Renal pelvis (tissue), 4 donors: Measurements from ENCODE around the gene MED17. TPM values are rescaled to one million over a fixed set of nuclear protein-coding genes. Genes with fewer than 3 reads are reported as not detected.
"Not testable (repeated sequence)": the region's sequence is repeated elsewhere in the genome, so short reads cannot be mapped to it uniquely, and the experiment has no call there.

Experiments used
- DNase-seq: peaks from one replicate; pipeline ENCODE4 v3.0.0-alpha.2; 2013
- polyA plus RNA-seq, 3 donors: library from polyadenylated mRNA; unstranded; fragments of 120-200 nt; gene quantifications; one replicate each; pipeline ENCODE4 v1.2.1, GENCODE V29; 2013; ENCODE audit not compliant: insufficient read length in 3 of 3

Gene MED17
- polyA plus RNA-seq, 3 donors = 37.8 to 46.4 (median 44.6) TPM

DNA sequence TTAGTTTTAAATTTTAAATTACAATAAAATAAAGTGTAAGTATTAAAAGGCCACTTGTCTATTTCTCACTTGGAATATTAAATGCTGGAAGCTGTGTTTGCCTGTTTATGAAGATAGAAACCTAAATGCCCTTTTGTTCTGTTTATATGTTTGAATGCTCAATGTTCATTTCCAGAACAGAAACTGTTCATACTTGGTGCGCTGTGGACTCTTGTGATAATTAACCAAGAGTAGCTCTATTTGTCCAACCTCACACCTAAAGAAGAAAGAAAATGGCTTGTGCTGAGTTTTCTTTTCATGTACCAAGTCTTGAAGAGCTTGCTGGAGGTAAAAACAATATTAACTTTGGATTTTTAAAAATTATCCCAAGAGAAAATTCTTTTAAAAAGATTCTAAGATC, 37.0 kb upstream of the MED17 start:
- DNase-seq = no peak

DNA sequence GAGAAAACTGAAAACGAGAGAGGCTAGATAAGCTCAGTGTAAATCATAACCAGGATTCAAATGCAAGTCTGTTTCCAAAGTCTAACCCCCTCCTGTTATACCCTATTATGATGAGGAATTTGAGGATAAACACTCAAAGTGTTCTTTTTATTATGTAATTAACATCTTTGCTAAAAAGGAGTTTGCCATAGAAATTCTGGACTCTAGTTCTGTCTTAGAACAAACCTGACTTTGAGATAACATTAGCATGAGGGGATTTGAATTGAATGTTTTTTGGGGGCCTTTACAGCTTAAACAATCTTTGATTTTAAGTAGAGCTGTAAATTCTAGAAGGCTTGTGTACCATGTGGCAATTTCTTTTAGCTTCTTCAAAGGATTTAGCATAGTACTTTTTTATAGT, 33.1 kb upstream of the MED17 start:
- no peak for DNase-seq

DNA sequence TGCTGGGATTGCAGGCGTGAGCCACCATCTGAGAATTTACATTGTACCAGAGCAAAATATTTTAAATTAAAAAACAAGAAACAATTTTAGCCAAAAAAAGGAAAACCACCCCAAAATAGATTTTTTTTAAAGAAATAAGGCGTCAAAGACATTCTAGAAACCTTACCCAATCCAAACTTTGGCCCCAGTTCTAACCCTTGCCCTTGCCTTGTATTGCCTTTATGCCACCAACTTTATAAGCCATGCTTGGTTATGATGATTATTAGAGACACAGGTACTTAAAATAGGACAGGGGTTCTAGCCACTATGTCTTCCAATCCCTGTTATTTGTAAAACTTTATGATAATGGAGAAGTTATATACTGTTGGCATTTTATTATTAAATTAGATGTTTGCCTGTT, 30.8 kb upstream of the MED17 start:
- no peak for DNase-seq

DNA sequence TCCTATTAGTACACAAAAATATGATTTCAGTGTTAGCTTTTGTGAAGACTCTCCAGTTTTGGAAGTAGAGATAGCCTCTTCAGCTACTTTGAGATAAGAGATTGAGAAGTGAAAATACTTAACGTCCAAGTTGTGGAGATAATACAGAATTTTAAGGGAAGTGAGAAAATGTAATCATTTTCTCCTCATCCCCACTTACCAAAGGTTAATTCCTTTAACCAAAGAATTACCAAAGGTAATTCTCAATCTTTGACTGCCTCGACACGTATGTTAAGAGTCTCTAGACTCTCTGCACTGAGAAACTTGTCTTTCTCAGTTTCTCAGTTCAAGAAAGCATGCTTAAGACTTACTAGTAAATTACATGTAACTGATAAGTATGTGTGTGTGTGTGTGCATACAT, 27.3 kb upstream of the MED17 start:
- DNase-seq = no peak

DNA sequence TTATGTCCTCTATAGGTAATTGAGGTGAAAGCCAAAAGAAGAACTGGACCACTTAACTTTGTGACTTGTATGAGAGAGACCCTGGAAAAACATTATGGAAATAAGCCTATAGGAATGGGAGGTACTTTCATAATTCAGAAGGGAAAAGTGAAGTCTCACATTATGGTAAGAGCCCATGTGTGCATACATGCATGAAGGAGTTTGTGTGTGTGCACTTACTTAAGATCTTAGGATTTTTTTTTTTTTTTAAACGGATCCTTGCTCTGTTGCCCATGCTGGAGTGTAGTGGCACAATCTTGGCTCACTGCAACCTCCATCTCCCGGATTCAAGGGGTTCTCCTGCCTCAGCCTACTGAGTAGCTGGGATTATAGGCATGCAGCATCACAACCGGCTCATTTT, 26.8 kb upstream of the MED17 start:
- no peak for DNase-seq

DNA sequence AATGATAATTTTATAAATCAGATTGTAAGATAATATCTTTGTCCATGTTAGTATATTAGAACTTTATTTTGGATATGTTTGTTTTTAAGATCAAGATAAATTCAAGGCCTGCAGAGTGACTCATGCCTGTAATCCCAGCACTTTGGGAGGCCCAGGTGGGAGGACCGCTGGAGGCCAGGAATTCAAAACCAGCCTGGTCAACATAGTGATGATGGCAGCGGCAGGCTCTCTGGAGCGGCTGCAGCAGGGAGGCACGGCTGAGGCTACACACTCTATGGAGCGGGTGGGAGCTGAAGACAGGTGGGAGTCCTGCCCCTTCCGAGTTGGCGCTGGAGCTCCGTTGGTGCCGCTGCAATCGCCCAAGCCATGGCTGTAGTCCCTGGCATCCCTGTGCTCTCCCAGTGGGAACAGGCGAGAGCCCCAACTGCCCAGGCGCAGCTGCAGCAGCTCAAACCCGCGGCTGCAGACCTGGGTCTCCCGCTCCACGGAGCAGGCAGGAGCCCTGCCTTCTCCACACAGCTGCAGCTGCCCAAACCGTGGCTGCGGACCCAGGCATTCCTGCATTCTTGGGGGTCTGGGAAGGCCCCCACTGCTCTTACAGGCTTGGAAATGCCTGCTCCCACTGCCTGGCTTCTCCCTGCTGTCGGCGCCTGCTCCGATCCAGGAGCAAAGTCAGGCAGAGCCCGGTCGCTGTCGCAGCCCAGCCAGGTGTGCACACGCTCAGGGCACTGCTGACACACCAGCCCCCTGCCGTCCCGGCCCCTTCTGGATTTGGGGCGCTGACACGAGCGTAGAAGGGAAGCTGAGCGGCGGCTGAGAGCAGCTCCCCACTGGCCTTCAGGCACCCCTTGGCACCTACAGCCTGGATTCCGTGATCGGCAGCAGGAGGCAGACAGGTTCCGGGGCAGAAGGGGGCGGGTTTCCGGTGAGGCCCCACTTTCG, 25.9 kb upstream of the MED17 start:
- no peak for DNase-seq

DNA sequence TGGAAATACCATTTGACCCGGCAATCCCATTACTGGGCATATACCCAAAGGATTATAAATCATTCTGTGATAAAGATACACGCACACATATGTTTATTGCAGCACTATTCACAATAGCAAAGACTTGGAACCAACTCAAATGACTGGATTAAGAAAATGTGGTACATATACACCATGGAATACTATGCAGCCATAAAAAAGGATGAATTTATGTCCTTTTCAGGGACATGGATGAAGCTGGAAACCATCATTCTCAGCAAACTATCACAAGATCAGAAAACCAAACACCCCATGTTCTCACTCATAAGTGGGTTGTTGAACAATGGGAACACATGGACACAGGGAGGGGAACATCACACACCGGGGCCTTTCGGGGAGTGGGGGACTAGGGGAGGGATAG, 25.0 kb upstream of the MED17 start:
- DNase-seq = not testable (repeated sequence)

DNA sequence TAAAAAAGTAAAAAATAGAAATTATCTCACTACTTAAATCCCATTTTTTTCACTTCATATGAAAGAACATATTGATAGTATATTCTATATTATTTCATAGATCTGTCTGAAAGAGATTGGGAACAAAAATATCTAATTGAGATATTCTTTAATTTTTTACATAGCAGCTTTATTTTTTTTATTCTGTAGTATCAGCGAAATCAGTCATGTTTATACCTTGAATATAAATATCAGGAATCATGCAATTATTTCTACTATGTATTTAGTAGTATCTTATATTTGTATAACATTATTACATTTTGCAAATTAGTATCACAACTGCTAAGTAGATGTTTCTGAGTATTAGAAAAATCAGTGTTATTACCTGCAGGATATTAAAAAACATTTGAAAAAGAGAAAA, 22.2 kb upstream of the MED17 start:
- no peak for DNase-seq

DNA sequence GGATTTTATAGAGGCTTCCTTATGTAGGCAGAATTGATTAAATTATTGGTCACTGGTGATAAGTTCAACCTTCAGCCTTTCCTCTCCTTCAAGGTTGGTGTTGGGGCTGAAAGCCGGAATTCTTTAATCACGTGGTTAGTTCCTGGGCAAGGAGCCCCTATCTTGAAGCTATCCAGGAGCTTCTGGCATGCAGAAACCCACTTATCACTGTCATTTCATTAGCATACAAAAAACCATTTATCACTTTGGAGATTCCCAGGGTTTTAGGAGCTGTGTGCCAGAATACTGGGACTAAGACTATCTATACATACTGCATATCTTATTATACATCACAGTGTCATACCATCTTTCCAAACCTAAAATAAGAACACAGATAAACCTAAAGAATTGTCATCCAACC, 18.5 kb upstream of the MED17 start:
- no peak for DNase-seq

DNA sequence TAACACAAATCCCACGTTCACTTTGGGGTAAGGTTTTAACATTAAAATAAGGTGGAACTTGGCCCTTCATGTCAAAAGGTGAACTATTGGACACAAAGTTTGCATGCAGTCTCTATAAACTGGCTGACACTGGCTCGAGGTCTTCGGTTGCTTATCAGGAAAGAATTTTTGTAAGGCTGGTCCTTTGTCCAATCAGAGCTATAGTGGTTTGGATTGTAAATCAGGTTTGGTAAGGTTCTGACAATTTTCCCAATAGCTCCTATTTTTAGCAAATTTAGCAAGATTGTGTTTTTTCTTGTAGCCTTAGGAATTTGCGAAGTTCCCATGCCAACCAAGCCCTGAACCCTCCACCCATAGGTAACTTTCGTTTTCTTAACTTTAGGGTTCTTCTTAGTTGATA, 17.6 kb upstream of the MED17 start:
- no peak for DNase-seq

DNA sequence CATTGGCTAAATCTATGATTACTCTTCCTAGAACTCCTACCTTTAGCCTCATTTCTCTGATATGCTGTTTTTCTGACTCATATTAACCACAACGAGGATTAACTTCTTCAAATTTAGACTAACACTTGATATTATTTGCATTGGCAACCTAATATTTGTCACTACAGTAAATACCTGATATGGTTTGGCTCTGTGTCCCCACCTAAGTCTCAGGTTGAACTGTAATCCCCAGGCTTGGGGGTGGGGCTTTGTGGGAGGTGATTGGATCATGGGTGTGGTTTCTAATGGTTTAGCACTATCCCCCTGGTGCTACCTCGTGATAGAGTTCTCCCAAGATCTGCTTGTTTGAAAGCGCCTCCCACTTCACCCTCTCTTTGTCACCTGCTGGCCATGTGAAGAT, 17.1 kb upstream of the MED17 start:
- DNase-seq = no peak

DNA sequence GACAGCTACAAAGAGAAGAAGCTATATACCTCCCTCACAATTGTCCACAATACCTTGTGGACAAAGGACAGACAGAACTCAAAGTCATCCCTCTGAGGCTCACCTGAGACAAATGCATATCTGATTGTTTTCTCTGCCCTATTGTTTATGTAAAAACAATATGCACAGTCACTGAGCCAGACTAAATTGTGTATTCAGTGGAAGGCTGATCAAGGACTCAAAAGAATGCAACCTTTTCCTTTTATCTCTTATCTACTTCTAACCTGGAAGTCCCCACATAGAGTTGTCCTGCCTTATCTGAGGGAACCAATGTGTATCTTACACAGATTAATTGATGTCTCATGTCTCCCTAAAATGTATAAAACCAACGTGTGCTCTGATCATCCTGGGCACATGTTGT, 13.9 kb upstream of the MED17 start:
- no peak for DNase-seq

DNA sequence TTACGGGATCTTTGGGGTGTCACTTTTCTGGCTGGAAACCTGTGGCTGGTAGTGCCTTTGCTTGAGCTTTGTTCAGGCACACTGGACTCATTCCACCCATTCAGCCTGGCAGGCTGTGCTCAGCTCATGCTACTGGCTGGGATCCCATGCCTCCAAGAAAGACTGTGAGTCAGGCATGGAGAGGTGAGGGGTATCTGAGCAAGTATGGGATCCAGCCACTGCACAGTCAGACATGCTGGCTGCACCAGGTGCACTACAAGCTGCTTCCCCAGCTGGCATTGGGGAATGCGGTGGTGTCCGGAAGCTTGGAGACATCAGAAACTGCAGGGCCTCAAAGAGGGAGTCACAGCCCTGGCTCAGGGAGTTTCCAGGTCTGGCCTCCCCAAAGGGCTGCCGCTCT, 12.0 kb upstream of the MED17 start:
- no peak for DNase-seq

DNA sequence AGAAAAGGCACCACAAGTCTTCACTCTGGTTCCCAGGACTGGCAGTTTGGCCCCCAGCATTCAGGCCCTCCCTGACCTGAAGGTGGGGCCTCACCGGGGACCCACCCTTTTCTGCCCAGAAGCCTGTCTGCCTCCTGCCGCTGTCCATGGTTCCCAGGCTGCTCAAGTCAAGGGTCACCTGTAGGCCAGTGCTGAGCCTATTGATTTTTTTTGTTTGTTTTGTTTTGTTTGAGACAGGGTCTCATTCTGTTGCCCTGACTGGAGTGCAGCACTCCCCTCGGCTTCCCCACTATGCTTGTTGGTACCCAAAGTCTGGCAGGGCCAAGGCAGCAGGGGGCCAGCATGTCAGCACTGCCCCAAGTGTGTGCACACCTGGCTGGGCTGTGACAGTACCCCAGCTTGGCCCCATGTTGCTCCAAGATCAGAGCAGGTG, 11.0 kb upstream of the MED17 start:
- DNase-seq = no peak

DNA sequence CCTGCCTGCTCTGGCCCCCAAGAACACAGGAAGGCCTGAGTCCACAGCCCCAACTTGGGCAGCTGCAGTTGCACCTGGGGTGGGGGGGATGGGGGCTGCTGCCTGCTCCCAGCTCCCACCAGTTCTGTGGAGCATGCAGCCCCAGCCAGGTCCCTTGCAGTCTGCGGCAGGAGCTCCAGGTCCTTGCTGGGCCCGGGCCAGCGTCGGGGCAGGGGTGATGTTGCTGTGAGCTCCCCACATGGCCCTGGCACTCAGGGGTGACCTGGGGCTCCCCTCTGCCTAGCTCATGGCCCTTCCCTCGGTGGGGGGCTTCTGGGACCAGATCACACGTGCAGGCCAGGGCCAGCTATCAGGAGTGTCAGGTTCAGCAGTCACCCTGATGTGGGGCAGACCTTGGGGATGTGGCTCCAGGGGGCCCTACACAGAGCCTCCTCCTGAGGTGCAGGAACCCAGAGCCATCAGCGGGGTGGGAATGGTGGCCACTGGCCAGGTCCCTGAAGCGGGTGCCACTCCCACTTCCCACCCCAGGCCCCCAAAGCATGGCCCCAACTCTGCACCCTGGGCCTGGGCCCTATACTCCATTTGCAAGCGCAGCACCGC, 10.4 kb upstream of the MED17 start:
- no peak for DNase-seq

DNA sequence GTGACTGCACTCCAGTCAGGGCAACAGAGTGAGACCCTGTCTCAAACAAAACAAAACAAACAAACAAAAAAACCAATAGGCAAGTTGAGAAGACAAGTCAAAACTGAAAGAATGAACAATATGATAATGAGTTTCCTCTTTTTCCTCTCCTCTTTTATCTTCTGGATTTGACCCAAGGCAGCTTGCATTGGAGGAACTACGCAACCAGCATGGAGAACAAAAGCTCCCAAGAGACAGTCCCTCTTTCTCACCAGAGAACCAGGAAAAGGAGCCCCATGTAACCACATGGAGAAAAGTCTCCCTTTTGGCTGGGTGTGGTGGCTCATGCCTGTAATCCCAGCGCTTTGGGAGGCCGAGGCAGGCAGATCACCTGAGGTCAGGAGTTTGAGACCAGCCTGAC, 9.5 kb upstream of the MED17 start:
- not testable (repeated sequence) for DNase-seq

DNA sequence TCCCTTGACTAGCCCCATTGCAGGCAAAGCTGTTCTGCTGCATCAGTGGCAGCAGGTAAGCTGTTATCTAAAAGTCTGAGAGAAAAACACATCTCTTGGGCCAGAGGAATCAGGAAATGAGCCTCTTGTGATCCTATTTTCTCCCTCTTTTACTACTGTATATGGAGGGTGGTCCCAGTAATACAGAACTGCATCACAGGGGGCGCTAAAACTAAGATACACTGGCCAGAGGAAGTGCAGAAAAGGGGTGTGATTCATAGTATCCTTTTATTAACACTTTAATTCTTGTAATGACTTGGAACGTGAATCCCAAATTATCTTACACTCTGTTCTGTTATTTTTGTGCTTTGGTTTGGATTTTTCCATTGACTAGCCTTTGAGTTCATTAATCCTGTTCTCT, 8.8 kb upstream of the MED17 start:
- no peak for DNase-seq

DNA sequence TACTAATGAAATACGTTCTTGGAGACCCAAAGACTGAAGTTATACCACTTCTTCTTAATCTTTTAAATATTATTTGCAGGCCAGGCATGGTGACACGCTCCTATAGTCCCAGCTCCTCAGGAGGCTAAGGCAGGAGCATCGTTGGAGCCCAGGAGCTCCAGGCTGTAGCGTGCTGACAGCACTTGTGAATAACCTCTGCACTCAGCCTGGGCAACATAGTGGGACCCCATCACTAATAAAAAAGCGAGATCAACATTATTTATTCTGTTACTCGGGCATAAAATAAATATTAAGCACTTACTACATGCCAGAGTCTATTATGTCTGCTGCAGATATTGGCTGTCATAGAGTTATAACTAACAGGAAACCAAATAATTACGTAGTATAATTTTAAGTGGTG, 720 bp upstream of the MED17 start:
- no peak for DNase-seq

DNA sequence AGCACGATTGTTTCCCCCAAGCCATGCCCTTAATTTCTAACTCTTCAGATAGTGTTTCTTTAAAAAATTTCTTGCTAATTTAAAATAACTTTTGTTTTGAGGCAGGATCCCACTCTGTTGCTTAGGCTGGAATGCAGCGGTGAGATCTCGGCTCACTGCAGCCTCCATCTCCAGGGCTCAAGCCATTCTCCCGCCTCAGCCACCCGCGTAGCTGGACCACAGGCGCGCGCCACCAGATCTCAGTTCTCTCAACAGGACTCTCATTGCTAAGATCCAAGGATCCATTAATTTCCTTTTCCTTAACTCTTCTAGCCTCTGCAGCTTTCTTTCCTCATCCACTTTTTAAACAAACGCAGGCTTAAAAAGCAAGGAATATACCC, 327 bp upstream of the MED17 start:
- no peak for DNase-seq

DNA sequence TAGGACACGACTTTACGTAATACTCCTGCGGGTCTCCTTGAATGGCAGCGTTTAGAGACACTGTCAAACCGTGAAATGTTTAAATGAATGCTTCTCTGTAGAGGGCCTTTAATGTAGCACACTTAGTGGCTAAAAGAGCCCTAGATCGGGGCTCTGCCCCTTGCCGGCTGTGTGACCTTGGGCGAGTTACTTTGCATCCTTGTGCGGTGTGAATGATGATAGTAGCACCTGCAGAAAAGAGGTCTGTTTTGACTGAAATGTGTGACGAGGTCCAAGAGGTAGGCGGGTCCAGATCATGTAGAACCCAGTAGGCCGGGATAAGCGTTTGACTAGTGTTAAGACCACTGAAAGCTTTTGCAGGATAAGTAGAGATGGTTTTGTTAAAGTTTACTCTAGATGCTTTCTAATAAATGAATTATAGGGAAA, 866 bp downstream of the MED17 start:
- DNase-seq = peak; percentile 9

DNA sequence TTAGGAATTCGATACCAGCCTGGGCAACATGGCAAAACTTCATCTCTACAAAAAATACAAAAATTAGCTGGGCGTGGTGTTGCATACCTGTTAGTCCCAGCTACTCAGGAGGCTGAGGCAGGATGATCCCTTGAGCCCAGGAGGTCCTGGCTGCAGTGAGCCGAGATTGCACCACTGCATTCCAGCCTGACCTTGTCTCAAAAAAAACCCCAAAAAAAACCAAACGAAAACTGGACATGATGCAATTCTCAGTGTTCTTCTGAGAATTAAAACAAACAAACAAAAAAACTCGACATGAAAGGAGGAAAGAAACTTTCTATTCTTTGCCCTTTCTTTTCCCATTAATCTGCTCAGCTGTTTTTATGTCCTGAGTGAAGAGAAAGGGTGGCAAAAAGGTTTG, 7.4 kb downstream of the MED17 start:
- DNase-seq = no peak

DNA sequence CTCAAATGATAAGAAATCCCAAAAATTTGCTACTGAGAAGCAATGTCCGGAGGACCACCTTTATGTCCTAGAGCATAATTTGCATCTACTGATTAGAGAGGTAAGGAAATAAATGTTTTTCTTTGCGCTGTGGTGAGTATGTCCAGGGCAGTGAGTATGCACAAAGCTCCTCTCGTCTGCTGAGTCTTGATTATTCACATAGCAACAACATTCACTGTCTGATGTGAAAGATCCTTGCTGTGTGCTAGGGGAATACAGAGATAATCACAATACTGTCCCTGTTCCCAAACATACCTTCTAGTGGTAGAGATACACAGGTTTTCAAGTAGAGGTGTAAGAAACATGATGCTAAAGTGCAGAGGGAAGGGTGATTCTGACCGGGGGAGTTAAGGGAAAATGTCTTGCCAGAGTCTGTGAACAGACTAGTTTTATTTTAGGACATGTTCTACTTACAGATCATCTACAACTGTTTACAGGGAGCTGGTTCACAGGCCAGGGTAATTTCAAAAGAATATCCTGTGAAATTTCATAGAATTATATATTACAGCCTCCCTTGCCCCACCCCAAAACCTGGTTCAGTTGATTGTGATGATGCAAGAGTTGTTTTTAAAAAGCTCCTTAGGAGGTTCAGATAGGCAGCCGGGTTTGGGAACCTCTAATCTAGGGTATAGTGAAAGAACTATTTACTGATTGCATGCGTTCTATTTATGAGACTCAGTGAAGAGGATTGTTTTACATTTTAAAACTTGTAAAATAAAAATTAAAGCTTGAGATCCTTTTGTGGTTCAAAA, 12.6 kb downstream of the MED17 start:
- no peak for DNase-seq

DNA sequence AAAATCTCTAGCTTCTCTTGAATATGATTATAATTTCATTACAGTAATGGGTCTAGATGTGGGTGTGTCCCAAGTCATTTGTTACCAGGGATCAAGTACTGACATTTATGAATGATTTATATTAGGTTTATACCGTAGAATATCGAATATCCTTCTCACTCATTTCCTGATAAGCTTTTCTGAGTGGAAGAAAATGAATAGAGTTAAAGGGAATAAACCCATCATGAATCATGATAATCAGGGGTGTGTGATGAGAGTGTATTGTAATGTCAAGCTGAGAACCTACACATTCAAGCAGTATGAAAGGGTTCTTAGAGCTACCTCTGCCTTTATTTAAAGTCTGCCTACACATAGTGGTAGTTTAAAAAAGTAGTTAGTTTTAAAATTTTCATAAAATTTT, 17.3 kb downstream of the MED17 start:
- no peak for DNase-seq
